ENCODE data around the gene IGF1R.

IGF1R gene

DNA sequence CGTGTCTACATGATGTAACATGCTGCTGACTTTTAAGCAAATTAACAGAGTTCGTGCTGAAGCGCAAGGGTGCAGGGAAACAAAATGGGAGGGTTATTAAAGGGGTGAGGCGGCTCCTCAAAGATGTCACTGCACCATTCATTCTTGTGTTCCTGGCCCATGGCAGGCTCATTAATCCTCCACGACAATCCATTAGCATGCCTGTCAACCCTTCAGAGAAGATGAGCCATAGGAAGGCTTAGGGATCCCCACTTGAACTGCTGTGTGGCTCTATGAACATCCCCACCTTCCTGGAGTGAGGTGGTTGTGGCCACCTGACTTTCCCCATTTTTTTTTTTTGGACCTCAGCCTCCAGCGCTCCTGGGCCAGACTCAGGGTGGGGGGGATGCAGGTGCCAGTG lies 45.8 kb downstream of the IGF1R start:
- Histone ChIP-seq H3K27ac (ENCODE audit: low read length) (no peak overlapping the region), H3K27me3 (ENCODE audit: control insufficient read depth, insufficient read depth, low read length) (no peaks in the 10 kb centered on the region), H3K4me1 (ENCODE audit: control insufficient read depth, low read depth, low read length) (peaks cover 12% of the 10 kb centered on the region), H3K4me3 (ENCODE audit: low read length) (no peak overlapping the region), H3K36me3 (ENCODE audit: control insufficient read depth, low read depth, low read length) (no peaks in the 10 kb centered on the region), H3K9ac (ENCODE audit: low read length) (no peak overlapping the region), H3K9me3 (ENCODE audit: control insufficient read depth, low read depth, low read length) (no peaks in the 10 kb centered on the region)

GRCh38 chr15:98698792-98699191 lies 50.5 kb downstream of the IGF1R start:
- Histone ChIP-seq H3K9me3 (ENCODE audit: control insufficient read depth, low read depth, low read length) (no peaks in the 10 kb centered on the region), H3K4me3 (ENCODE audit: low read length) (no peak overlapping the region), H3K27me3 (ENCODE audit: control insufficient read depth, insufficient read depth, low read length) (no peaks in the 10 kb centered on the region), H3K27ac (ENCODE audit: low read length) (no peak overlapping the region), H3K4me1 (ENCODE audit: control insufficient read depth, low read depth, low read length) (peaks cover 33% of the 10 kb centered on the region), H3K36me3 (ENCODE audit: control insufficient read depth, low read depth, low read length) (no peaks in the 10 kb centered on the region), H3K9ac (ENCODE audit: low read length) (no peak overlapping the region)

GRCh38 chr15:98699591-98700424 lies 51.5 kb downstream of the IGF1R start:
- no peaks in the 10 kb centered on the region for H3K9me3 ChIP-seq (ENCODE audit: control insufficient read depth, low read depth, low read length)
- H3K36me3 ChIP-seq (ENCODE audit: control insufficient read depth, low read depth, low read length): no peaks in the 10 kb centered on the region
- no peak overlapping the region for H3K9ac ChIP-seq (ENCODE audit: low read length)
- no peak overlapping the region for H3K4me3 ChIP-seq (ENCODE audit: low read length)
- H3K27me3 ChIP-seq (ENCODE audit: control insufficient read depth, insufficient read depth, low read length): no peaks in the 10 kb centered on the region
- peaks cover 33% of the 10 kb centered on the region for H3K4me1 ChIP-seq (ENCODE audit: control insufficient read depth, low read depth, low read length)
- no peak overlapping the region for H3K27ac ChIP-seq (ENCODE audit: low read length)

DNA sequence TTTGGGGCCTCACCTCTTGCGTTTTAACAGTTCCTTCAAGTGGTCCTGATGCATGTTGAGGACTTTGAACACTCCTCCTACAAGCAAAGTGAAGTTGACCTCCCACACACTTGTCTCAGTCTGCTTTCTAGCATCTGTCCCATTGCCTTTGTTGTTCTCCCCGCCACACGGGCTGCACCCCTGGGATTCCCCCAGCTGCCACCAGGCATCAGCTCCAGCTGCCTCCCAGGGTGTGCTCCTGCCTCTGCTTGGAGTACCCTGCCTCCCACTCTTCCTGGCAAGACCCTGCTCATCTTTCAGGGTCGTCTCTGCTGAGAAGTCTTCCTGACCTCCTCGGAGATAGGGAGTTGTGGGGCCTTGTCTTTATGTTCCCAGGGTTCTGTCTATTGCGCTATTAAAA lies 52.2 kb downstream of the IGF1R start:
- Histone ChIP-seq H3K9ac (ENCODE audit: low read length) (no peak overlapping the region), H3K27me3 (ENCODE audit: control insufficient read depth, insufficient read depth, low read length) (no peaks in the 10 kb centered on the region), H3K36me3 (ENCODE audit: control insufficient read depth, low read depth, low read length) (no peaks in the 10 kb centered on the region), H3K9me3 (ENCODE audit: control insufficient read depth, low read depth, low read length) (no peaks in the 10 kb centered on the region), H3K27ac (ENCODE audit: low read length) (no peak overlapping the region), H3K4me1 (ENCODE audit: control insufficient read depth, low read depth, low read length) (peaks cover 33% of the 10 kb centered on the region), H3K4me3 (ENCODE audit: low read length) (no peak overlapping the region)

- Histone ChIP-seq H3K9ac (ENCODE audit: low read length) (no peak overlapping the region), H3K27me3 (ENCODE audit: control insufficient read depth, insufficient read depth, low read length) (no peaks in the 10 kb centered on the region), H3K9me3 (ENCODE audit: control insufficient read depth, low read depth, low read length) (no peaks in the 10 kb centered on the region), H3K4me3 (ENCODE audit: low read length) (no peak overlapping the region), H3K4me1 (ENCODE audit: control insufficient read depth, low read depth, low read length) (peaks cover 33% of the 10 kb centered on the region), H3K27ac (ENCODE audit: low read length) (no peak overlapping the region), H3K36me3 (ENCODE audit: control insufficient read depth, low read depth, low read length) (no peaks in the 10 kb centered on the region)
Observed at GRCh38 chr15:98703126-98703685, 54.9 kb downstream of the IGF1R start.

DNA sequence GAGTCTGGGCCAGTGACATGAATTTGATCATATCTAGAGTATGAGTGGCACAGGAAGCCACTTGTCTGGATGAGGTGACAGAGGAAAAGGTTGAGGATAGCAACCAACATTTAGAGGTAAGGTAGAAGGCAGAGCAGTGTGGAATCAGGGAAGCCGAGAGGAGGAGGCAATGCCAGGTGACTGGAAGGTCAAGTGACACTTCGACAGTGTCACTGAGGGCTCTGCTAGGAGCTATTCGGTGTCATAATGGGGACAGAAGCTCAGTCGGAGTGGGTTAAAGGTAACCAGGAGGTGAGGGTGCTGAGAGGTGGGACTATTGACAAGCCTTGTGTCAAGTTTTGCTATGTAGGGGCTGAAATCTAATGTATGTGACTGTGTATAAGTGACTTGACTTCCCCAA lies 56.7 kb downstream of the IGF1R start:
- no peaks in the 10 kb centered on the region for H3K27me3 ChIP-seq (ENCODE audit: control insufficient read depth, insufficient read depth, low read length)
- H3K4me3 ChIP-seq (ENCODE audit: low read length): no peak overlapping the region
- H3K9me3 ChIP-seq (ENCODE audit: control insufficient read depth, low read depth, low read length): no peaks in the 10 kb centered on the region
- no peak overlapping the region for H3K27ac ChIP-seq (ENCODE audit: low read length)
- H3K36me3 ChIP-seq (ENCODE audit: control insufficient read depth, low read depth, low read length): no peaks in the 10 kb centered on the region
- peaks cover 20% of the 10 kb centered on the region for H3K4me1 ChIP-seq (ENCODE audit: control insufficient read depth, low read depth, low read length)
- H3K9ac ChIP-seq (ENCODE audit: low read length): no peak overlapping the region

DNA sequence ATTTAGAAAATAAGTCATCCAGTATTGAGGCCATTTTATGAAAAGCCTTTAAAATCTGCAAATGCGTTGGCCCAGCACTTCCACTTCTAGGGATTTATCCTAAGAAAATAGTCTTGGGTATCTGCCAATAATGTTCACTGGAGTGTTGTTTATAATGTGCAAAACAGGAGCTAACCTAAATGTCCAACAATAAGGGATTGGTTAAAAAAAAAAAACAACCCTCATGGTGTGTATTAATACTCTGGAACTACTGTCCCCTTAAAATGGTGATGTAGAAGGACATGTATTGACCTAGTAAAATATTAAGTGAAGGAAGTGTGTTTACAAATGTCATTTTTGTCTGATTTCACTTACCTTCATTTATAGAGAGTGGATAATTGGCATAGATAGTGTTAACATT lies 58.0 kb downstream of the IGF1R start:
- Histone ChIP-seq H3K36me3 (ENCODE audit: control insufficient read depth, low read depth, low read length) (no peaks in the 10 kb centered on the region), H3K4me1 (ENCODE audit: control insufficient read depth, low read depth, low read length) (peaks cover 14% of the 10 kb centered on the region), H3K27ac (ENCODE audit: low read length) (no peak overlapping the region), H3K4me3 (ENCODE audit: low read length) (no peak overlapping the region), H3K27me3 (ENCODE audit: control insufficient read depth, insufficient read depth, low read length) (no peaks in the 10 kb centered on the region), H3K9ac (ENCODE audit: low read length) (no peak overlapping the region), H3K9me3 (ENCODE audit: control insufficient read depth, low read depth, low read length) (no peaks in the 10 kb centered on the region)

DNA sequence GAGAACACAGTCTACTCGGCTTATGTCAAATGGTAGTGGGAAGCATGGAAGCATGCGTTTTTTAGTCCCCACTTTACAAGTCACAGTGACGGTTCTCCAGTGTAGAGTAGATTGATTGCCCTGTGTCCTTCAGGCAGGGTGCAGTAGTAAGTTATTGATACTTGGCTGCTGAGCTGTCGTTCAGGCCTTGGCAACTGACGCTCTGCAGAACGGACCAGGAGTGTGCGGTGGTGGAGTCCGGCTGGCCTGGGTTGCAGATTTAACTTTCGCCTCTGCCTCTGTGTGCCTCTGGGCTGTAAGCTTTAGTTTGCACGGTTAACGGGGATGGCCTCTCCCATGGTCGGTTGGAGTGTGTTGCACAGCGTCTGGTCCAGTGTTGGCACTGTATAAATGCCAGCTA lies 58.6 kb downstream of the IGF1R start:
- H3K27ac ChIP-seq (ENCODE audit: low read length): no peak overlapping the region
- no peaks in the 10 kb centered on the region for H3K36me3 ChIP-seq (ENCODE audit: control insufficient read depth, low read depth, low read length)
- no peaks in the 10 kb centered on the region for H3K9me3 ChIP-seq (ENCODE audit: control insufficient read depth, low read depth, low read length)
- no peak overlapping the region for H3K4me3 ChIP-seq (ENCODE audit: low read length)
- peaks cover 15% of the 10 kb centered on the region for H3K4me1 ChIP-seq (ENCODE audit: control insufficient read depth, low read depth, low read length)
- H3K9ac ChIP-seq (ENCODE audit: low read length): no peak overlapping the region
- H3K27me3 ChIP-seq (ENCODE audit: control insufficient read depth, insufficient read depth, low read length): no peaks in the 10 kb centered on the region

- H3K27ac ChIP-seq (ENCODE audit: low read length): no peak overlapping the region
- no peak overlapping the region for H3K9ac ChIP-seq (ENCODE audit: low read length)
- no peaks in the 10 kb centered on the region for H3K36me3 ChIP-seq (ENCODE audit: control insufficient read depth, low read depth, low read length)
- H3K4me3 ChIP-seq (ENCODE audit: low read length): no peak overlapping the region
- no peaks in the 10 kb centered on the region for H3K9me3 ChIP-seq (ENCODE audit: control insufficient read depth, low read depth, low read length)
- peaks cover 12% of the 10 kb centered on the region for H3K4me1 ChIP-seq (ENCODE audit: control insufficient read depth, low read depth, low read length)
- no peaks in the 10 kb centered on the region for H3K27me3 ChIP-seq (ENCODE audit: control insufficient read depth, insufficient read depth, low read length)
Observed at GRCh38 chr15:98708037-98708590, 59.8 kb downstream of the IGF1R start.

DNA sequence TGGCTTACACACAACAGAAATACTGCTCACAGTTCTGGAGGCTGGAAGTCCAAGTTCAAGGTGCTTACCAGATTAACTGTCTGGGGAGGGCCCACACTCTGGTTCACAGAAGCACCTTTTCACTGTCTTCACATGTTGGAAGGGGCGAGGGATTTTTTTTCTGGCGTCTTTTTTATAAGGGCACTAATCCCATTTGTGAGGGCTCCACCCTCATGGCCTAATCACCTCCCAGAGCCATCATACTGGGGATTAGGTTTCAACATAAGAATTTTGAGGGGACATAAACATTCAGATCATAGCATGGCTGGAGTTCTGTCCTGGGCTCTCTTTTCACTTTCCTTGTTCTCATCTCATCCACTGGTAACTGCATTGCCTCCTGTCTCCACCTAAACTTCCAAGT lies 63.5 kb downstream of the IGF1R start:
- H3K4me3 ChIP-seq (ENCODE audit: low read length): no peak overlapping the region
- H3K4me1 ChIP-seq (ENCODE audit: control insufficient read depth, low read depth, low read length): peaks cover 20% of the 10 kb centered on the region
- H3K9me3 ChIP-seq (ENCODE audit: control insufficient read depth, low read depth, low read length): no peaks in the 10 kb centered on the region
- H3K36me3 ChIP-seq (ENCODE audit: control insufficient read depth, low read depth, low read length): no peaks in the 10 kb centered on the region
- no peaks in the 10 kb centered on the region for H3K27me3 ChIP-seq (ENCODE audit: control insufficient read depth, insufficient read depth, low read length)
- no peak overlapping the region for H3K27ac ChIP-seq (ENCODE audit: low read length)
- no peak overlapping the region for H3K9ac ChIP-seq (ENCODE audit: low read length)

DNA sequence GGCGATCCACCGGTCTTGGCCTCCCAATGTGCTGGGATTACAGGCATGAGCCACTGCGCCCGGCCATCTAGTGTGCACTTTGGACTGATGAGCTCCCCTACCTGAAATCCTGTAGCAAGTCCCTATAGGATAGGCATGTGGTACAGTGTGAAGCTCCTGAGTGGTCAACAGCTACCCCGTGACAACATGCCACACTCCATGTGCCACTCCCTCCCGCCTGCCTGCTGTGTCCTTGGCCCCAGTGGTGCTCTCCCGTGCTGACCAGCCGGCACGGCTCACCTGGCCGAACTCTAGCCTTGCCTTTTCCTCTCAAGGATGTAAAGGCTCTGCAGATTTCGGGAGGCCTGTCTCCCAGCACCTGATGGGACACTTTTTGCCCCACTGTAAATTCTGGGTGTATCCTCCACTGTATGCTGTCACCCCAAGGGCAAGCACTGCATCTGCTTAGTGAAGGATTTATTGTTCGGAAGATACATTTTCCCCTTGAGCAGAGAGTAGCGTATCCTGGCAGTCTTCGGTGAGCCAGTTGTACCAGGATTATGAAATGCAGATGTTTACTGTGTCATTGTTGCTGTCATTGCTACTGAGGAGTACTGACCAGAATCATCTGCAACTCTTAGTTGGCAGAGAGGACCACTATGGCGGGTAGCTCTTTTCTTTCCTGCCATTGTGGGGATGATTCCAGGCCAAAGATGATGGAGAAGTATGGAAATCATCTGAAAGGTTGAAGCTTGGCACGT lies 64.7 kb downstream of the IGF1R start:
- no peaks in the 10 kb centered on the region for H3K27me3 ChIP-seq (ENCODE audit: control insufficient read depth, insufficient read depth, low read length)
- no peaks in the 10 kb centered on the region for H3K9me3 ChIP-seq (ENCODE audit: control insufficient read depth, low read depth, low read length)
- H3K4me3 ChIP-seq (ENCODE audit: low read length): no peak overlapping the region
- H3K36me3 ChIP-seq (ENCODE audit: control insufficient read depth, low read depth, low read length): no peaks in the 10 kb centered on the region
- peaks cover 26% of the 10 kb centered on the region for H3K4me1 ChIP-seq (ENCODE audit: control insufficient read depth, low read depth, low read length)
- H3K27ac ChIP-seq (ENCODE audit: low read length): no peak overlapping the region
- no peak overlapping the region for H3K9ac ChIP-seq (ENCODE audit: low read length)

Data from iPS-18a (cell line).